ENCODE data around the gene IQCM. TPM values are rescaled to one million over a fixed set of nuclear protein-coding genes. Genes with fewer than 3 reads are reported as not detected.

Gene IQCM
- total RNA-seq, 1 experiment from 2014 or later: not detected

DNA sequence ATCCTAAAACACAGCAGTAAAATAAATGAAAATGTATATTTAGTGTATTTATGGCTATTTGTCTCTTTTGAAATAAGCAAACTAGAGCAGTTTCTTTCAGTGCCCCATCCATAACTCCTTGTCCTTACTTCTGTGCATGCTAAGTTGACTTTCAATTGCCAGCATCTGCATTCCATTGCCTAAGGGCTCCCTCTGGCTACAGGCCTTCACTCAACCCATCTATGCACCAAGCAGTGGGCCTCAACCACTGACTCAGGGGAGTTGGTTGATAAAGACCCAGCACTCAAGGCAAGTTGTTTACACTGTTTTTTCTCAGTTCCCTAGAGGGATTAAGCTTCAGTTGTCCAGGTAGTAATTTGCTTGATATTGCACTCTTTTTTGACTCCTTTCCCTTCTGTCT lies 265.7 kb downstream of the IQCM start:
- intact Hi-C loops (cut with micrococcal nuclease): loop anchor here (1.0 to 2.0 kb wide), 2 partner anchors 179 to 347 kb away; no protein-coding TSS in a partner anchor
- no peak for ATAC-seq
- BruUV-seq (replicated peaks): no TSS peak

DNA sequence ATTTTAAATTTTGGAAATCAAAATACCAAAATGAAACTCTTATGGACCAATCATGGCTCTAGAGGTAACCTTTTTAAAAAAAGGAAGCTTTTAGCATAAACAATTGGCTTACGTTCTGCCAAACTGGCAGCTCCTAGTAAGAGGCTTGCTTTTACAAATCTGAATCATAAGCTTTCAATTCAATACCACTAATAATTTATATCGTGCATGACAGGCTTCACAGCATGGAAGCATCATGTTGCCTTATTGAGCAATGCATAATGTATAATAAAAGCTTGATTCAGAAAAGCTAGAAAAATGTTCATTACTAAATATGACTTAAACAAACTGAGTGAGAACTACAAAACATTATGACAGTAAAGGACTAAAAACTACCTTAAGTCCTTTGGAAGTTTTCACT lies 280.9 kb downstream of the IQCM start:
- no TSS peak for BruUV-seq (replicated peaks)
- intact Hi-C loops (cut with micrococcal nuclease): no loop called here
- POLR2A ChIA-PET (ENCODE audit: unreplicated experiment): no interaction called here

More for the DNA sequence above, 265.7 kb downstream of the IQCM start:
- TF ChIP-seq, protein P1, sequence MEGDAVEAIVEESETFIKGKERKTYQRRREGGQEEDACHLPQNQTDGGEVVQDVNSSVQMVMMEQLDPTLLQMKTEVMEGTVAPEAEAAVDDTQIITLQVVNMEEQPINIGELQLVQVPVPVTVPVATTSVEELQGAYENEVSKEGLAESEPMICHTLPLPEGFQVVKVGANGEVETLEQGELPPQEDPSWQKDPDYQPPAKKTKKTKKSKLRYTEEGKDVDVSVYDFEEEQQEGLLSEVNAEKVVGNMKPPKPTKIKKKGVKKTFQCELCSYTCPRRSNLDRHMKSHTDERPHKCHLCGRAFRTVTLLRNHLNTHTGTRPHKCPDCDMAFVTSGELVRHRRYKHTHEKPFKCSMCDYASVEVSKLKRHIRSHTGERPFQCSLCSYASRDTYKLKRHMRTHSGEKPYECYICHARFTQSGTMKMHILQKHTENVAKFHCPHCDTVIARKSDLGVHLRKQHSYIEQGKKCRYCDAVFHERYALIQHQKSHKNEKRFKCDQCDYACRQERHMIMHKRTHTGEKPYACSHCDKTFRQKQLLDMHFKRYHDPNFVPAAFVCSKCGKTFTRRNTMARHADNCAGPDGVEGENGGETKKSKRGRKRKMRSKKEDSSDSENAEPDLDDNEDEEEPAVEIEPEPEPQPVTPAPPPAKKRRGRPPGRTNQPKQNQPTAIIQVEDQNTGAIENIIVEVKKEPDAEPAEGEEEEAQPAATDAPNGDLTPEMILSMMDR (conservative IDR thresholded peaks at IDR 0.05; ENCODE audit: low read depth, low read length): 0 out of 2 replicates have a peak, but pooled peaks have one; percentile 19
- TF ChIP-seq EZH2 (IDR thresholded peaks at IDR 0.05; ENCODE audit: low read length, unreplicated experiment) (no peak), EZH2phosphoT487 (IDR thresholded peaks at IDR 0.05; ENCODE audit: borderline replicate concordance, low read length) (no peak)
- H3F3A ChIP-seq (ENCODE audit: low read length, unreplicated experiment): no peaks in the 10 kb centered on the region
- no peaks in the 10 kb centered on the region for H3K27me3 ChIP-seq (ENCODE audit: low read length)
- H3K4me1 ChIP-seq (ENCODE audit: insufficient read depth, low read length): no peaks in the 10 kb centered on the region
- no peak overlapping the region for H2AFZ ChIP-seq (ENCODE audit: low read length)
- ChIA-PET POLR2A (ENCODE audit: unreplicated experiment) (no interaction called here), CTCF (no interaction called here)
- no peak overlapping the region for H3K4me2 ChIP-seq (ENCODE audit: low read length)
- H3K79me2 ChIP-seq (ENCODE audit: low read length): no peaks in the 10 kb centered on the region
- H3K9me3 ChIP-seq (ENCODE audit: low read length): no peaks in the 10 kb centered on the region
- H3K27ac ChIP-seq (ENCODE audit: low read length): no peak overlapping the region
- H3K9me2 ChIP-seq (replicated peaks; ENCODE audit: low read length): no peaks in the 10 kb centered on the region
- no peak overlapping the region for H3K4me3 ChIP-seq (ENCODE audit: low read length)
- H4K20me1 ChIP-seq (ENCODE audit: low read length): no peaks in the 10 kb centered on the region
- no peaks in the 10 kb centered on the region for H3K36me3 ChIP-seq (ENCODE audit: low read depth, low read length)
- H3K9ac ChIP-seq (ENCODE audit: low read length): no peak overlapping the region
- peak; percentile 22 for DNase-seq

DNA sequence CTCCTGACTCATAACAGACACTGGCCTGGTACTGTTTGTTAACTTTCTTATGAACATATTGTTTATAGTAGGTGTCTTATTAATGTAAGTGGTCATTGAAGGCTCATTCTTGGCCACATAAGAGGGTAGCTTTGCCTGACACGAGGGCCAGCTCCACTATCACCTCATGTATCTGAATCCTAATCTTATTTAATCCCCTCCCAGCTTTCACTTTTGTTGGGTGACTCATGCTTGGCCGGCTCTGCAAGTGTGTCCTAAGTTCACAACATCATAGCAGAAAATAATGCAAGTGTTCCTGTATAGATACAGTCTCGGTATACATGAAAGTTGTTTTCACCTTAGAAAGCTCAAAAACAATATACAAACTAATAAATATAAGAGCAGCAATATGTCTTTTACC lies 283.8 kb downstream of the IQCM start:
- H2AFZ ChIP-seq (ENCODE audit: low read length): peak overlapping the region; percentile 34; the same call in 1 of the 2 replicates
- BruUV-seq (replicated peaks): no TSS peak
- H3K27ac ChIP-seq (ENCODE audit: low read length): no peak overlapping the region
- peak; percentile 69 for ATAC-seq
- H3K4me1 ChIP-seq (ENCODE audit: insufficient read depth, low read length): peaks cover 11% of the 10 kb centered on the region; the same call in 1 of the 2 replicates
- ChIA-PET POLR2A (ENCODE audit: unreplicated experiment) (no interaction called here), CTCF (no interaction called here)
- no peak overlapping the region for H3K4me3 ChIP-seq (ENCODE audit: low read length)
- intact Hi-C loops (cut with micrococcal nuclease): no loop called here
- no peaks in the 10 kb centered on the region for H3F3A ChIP-seq (ENCODE audit: low read length, unreplicated experiment)
- no peaks in the 10 kb centered on the region for H3K9me2 ChIP-seq (replicated peaks; ENCODE audit: low read length)
- H3K4me2 ChIP-seq (ENCODE audit: low read length): peak overlapping the region; percentile 48
- no peaks in the 10 kb centered on the region for H3K27me3 ChIP-seq (ENCODE audit: low read length)
- peak; percentile 29 for DNase-seq
- TF ChIP-seq, protein P1 (conservative IDR thresholded peaks at IDR 0.05; ENCODE audit: low read depth, low read length): no peak
- TF ChIP-seq EZH2phosphoT487 (IDR thresholded peaks at IDR 0.05; ENCODE audit: borderline replicate concordance, low read length): no peak
- no peak overlapping the region for H3K9ac ChIP-seq (ENCODE audit: low read length)
- no peaks in the 10 kb centered on the region for H3K79me2 ChIP-seq (ENCODE audit: low read length)
- no peaks in the 10 kb centered on the region for H3K9me3 ChIP-seq (ENCODE audit: low read length)
- H3K36me3 ChIP-seq (ENCODE audit: low read depth, low read length): no peaks in the 10 kb centered on the region
- no peaks in the 10 kb centered on the region for H4K20me1 ChIP-seq (ENCODE audit: low read length)

More for the DNA sequence above, 280.9 kb downstream of the IQCM start:
- Histone ChIP-seq H3K4me1 (ENCODE audit: insufficient read depth, low read length) (peaks cover 11% of the 10 kb centered on the region; the same call in 1 of the 2 replicates), H3K36me3 (ENCODE audit: low read depth, low read length) (no peaks in the 10 kb centered on the region), H2AFZ (ENCODE audit: low read length) (no peak overlapping the region), H3K27ac (ENCODE audit: low read length) (no peak overlapping the region), H3F3A (ENCODE audit: low read length, unreplicated experiment) (no peaks in the 10 kb centered on the region), H3K4me2 (ENCODE audit: low read length) (no peak overlapping the region), H3K9me2 (replicated peaks; ENCODE audit: low read length) (no peaks in the 10 kb centered on the region), H3K27me3 (ENCODE audit: low read length) (no peaks in the 10 kb centered on the region), H3K79me2 (ENCODE audit: low read length) (no peaks in the 10 kb centered on the region), H3K9me3 (ENCODE audit: low read length) (no peaks in the 10 kb centered on the region), H4K20me1 (ENCODE audit: low read length) (no peaks in the 10 kb centered on the region), H3K4me3 (ENCODE audit: low read length) (no peak overlapping the region), H3K9ac (ENCODE audit: low read length) (no peak overlapping the region)
- CTCF ChIA-PET: no interaction called here
- no peak for ATAC-seq
- DNase-seq: no peak
- TF ChIP-seq, protein P1 (conservative IDR thresholded peaks at IDR 0.05; ENCODE audit: low read depth, low read length): no peak
- TF ChIP-seq EZH2 (IDR thresholded peaks at IDR 0.05; ENCODE audit: low read length, unreplicated experiment): no peak

Measured in PC-3 (cell line).